ENCODE measurements around the gene KCNK13.

KCNK13 gene

GRCh38 chr14:90201344-90201743, 139.6 kb downstream of the KCNK13 start:
- no peak for ATAC-seq
- TF ChIP-seq ZNF565 (CRISPR knock-in tag; conservative IDR thresholded peaks at IDR 0.05; ENCODE audit: low read depth) (no peak), BACH2 (CRISPR knock-in tag; IDR thresholded peaks at IDR 0.05; ENCODE audit: borderline replicate concordance) (no peak), ZC3H10 (CRISPR knock-in tag; IDR thresholded peaks at IDR 0.05) (no peak), PPARA (CRISPR knock-in tag; IDR thresholded peaks at IDR 0.05; ENCODE audit: borderline replicate concordance) (no peak), RARB (CRISPR knock-in tag; IDR thresholded peaks at IDR 0.05) (no peak), OSR1 (CRISPR knock-in tag; IDR thresholded peaks at IDR 0.05) (no peak), CREB5 (CRISPR knock-in tag; IDR thresholded peaks at IDR 0.05; ENCODE audit: low read depth) (no peak), CSRNP3 (CRISPR knock-in tag; IDR thresholded peaks at IDR 0.05) (no peak), ZNF70 (CRISPR knock-in tag; IDR thresholded peaks at IDR 0.05) (no peak), ESRRG (CRISPR knock-in tag; IDR thresholded peaks at IDR 0.05) (no peak), POU6F1 (CRISPR knock-in tag; IDR thresholded peaks at IDR 0.05; ENCODE audit: borderline replicate concordance, low read depth) (no peak), ZNF8 (CRISPR knock-in tag; IDR thresholded peaks at IDR 0.05) (no peak), ZFP30 (CRISPR knock-in tag; IDR thresholded peaks at IDR 0.05) (no peak), ISL1 (CRISPR knock-in tag; IDR thresholded peaks at IDR 0.05) (no peak), SNAI2 (CRISPR knock-in tag; IDR thresholded peaks at IDR 0.05) (no peak), GLIS3 (CRISPR knock-in tag; IDR thresholded peaks at IDR 0.05) (no peak), CSDC2 (CRISPR knock-in tag; IDR thresholded peaks at IDR 0.05) (no peak), ZFP3 (CRISPR knock-in tag; IDR thresholded peaks at IDR 0.05) (no peak), TOX (CRISPR knock-in tag; IDR thresholded peaks at IDR 0.05; ENCODE audit: borderline replicate concordance) (no peak)
- TF ChIP-seq, protein P1, sequence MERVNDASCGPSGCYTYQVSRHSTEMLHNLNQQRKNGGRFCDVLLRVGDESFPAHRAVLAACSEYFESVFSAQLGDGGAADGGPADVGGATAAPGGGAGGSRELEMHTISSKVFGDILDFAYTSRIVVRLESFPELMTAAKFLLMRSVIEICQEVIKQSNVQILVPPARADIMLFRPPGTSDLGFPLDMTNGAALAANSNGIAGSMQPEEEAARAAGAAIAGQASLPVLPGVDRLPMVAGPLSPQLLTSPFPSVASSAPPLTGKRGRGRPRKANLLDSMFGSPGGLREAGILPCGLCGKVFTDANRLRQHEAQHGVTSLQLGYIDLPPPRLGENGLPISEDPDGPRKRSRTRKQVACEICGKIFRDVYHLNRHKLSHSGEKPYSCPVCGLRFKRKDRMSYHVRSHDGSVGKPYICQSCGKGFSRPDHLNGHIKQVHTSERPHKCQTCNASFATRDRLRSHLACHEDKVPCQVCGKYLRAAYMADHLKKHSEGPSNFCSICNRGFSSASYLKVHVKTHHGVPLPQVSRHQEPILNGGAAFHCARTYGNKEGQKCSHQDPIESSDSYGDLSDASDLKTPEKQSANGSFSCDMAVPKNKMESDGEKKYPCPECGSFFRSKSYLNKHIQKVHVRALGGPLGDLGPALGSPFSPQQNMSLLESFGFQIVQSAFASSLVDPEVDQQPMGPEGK (CRISPR knock-in tag; IDR thresholded peaks at IDR 0.05; ENCODE audit: borderline replicate concordance), result no peak

- ATAC-seq, result no peak
- TF ChIP-seq CSDC2 (CRISPR knock-in tag; IDR thresholded peaks at IDR 0.05), result no peak
- no peak for TF ChIP-seq BACH2 (CRISPR knock-in tag; IDR thresholded peaks at IDR 0.05; ENCODE audit: borderline replicate concordance)
- no peak for TF ChIP-seq ZFP3 (CRISPR knock-in tag; IDR thresholded peaks at IDR 0.05)
- TF ChIP-seq ARNTL (CRISPR knock-in tag; IDR thresholded peaks at IDR 0.05; ENCODE audit: borderline replicate concordance, low read depth), result no peak
- no peak for TF ChIP-seq CREB5 (CRISPR knock-in tag; IDR thresholded peaks at IDR 0.05; ENCODE audit: low read depth)
- TF ChIP-seq, protein P1 (CRISPR knock-in tag; IDR thresholded peaks at IDR 0.05; ENCODE audit: borderline replicate concordance), result no peak
- TF ChIP-seq ZNF70 (CRISPR knock-in tag; IDR thresholded peaks at IDR 0.05), result no peak
- no peak for TF ChIP-seq RARB (CRISPR knock-in tag; IDR thresholded peaks at IDR 0.05)
- no peak for TF ChIP-seq SNAI2 (CRISPR knock-in tag; IDR thresholded peaks at IDR 0.05)
- TF ChIP-seq TOX (CRISPR knock-in tag; IDR thresholded peaks at IDR 0.05; ENCODE audit: borderline replicate concordance), result no peak
- TF ChIP-seq ZNF8 (CRISPR knock-in tag; IDR thresholded peaks at IDR 0.05), result no peak
- no peak for TF ChIP-seq ZNF565 (CRISPR knock-in tag; conservative IDR thresholded peaks at IDR 0.05; ENCODE audit: low read depth)
- TF ChIP-seq GLIS3 (CRISPR knock-in tag; IDR thresholded peaks at IDR 0.05), result no peak
These were observed 142.7 kb downstream of the KCNK13 start for GRCh38 chr14:90204516-90204915.
